ENCODE data around the gene SOCS6.
"Not testable (repeated sequence)": the region's sequence is repeated elsewhere in the genome, so short reads cannot be mapped to it uniquely, and the experiment has no call there.

SOCS6 gene

GRCh38 chr18:70366174-70366573, 77.3 kb downstream of the SOCS6 start:
- H3K4me3 ChIP-seq: no peak overlapping the region

GRCh38 chr18:70366670-70367069, 77.8 kb downstream of the SOCS6 start:
- Histone ChIP-seq H3K4me1 (peaks cover 0 to 38% (median 0%) of the 10 kb centered on the region in 10 experiments; a peak in 7 of 20 replicates), H3K4me2 (no peak overlapping the region), H3K9ac (no peak overlapping the region), H3K4me3 (no peak overlapping the region), H4K20me1 (no peaks in the 10 kb centered on the region), H3K27ac (no peak overlapping the region), H3K36me3 (no peaks in the 10 kb centered on the region), H3K27me3 (no peaks in the 10 kb centered on the region), H3K9me3 (replicated peaks in 1 of 11) (no peaks in the 10 kb centered on the region)
- no peak for TF ChIP-seq Cebpa-rat (IDR thresholded peaks at IDR 0.05)

More at GRCh38 chr18:70366174-70366573, 77.3 kb downstream of the SOCS6 start:
- H3K27me3 ChIP-seq: no peaks in the 10 kb centered on the region
- peaks cover 0 to 38% (median 0%) of the 10 kb centered on the region in 10 experiments; a peak in 7 of 20 replicates for H3K4me1 ChIP-seq
- no peak overlapping the region for H3K4me2 ChIP-seq
- no peaks in the 10 kb centered on the region for H3K9me3 ChIP-seq (replicated peaks in 1 of 11)
- no peak for TF ChIP-seq Cebpa-rat (IDR thresholded peaks at IDR 0.05)
- no peaks in the 10 kb centered on the region for H4K20me1 ChIP-seq
- no peak overlapping the region for H3K27ac ChIP-seq
- H3K9ac ChIP-seq: no peak overlapping the region
- no peaks in the 10 kb centered on the region for H3K36me3 ChIP-seq

GRCh38 chr18:70367344-70367743, 78.5 kb downstream of the SOCS6 start:
- not testable (repeated sequence) for H4K20me1 ChIP-seq; H3K27me3 ChIP-seq; H3K36me3 ChIP-seq; H3K9ac ChIP-seq; H3K4me3 ChIP-seq; H3K27ac ChIP-seq; H3K9me3 ChIP-seq (replicated peaks in 1 of 11); H3K4me2 ChIP-seq
- H3K4me1 ChIP-seq: peaks cover 0 to 45% (median 0%) of the 10 kb centered on the region in 10 experiments; a peak in 7 of 20 replicates

GRCh38 chr18:70368903-70369302, 80.1 kb downstream of the SOCS6 start:
- Histone ChIP-seq H3K4me1 (peaks cover 0 to 48% (median 0%) of the 10 kb centered on the region in 10 experiments; a peak in 7 of 20 replicates), H3K4me2 (peak overlapping the region in 2 of 11 experiments; percentile 4 to 50; a peak in 3 of 22 replicates)

GRCh38 chr18:70370762-70371733, 82.2 kb downstream of the SOCS6 start:
- no peak overlapping the region for H3K4me3 ChIP-seq
- H3K9me3 ChIP-seq (replicated peaks in 1 of 11): 0 out of 22 replicates have a peak, but pooled peaks cover 0 to 3% (median 0%) of the 10 kb centered on the region in 11 experiments
- no peaks in the 10 kb centered on the region for H3K36me3 ChIP-seq
- no peaks in the 10 kb centered on the region for H4K20me1 ChIP-seq
- no peak overlapping the region for H3K27ac ChIP-seq
- no peak for TF ChIP-seq Cebpa-rat (IDR thresholded peaks at IDR 0.05)
- H3K27me3 ChIP-seq: no peaks in the 10 kb centered on the region
- H3K4me1 ChIP-seq: peaks cover 0 to 33% (median 0%) of the 10 kb centered on the region in 10 experiments; a peak in 6 of 20 replicates
- H3K4me2 ChIP-seq: no peak overlapping the region
- H3K9ac ChIP-seq: no peak overlapping the region

More at GRCh38 chr18:70368903-70369302, 80.1 kb downstream of the SOCS6 start:
- H3K9me3 ChIP-seq (replicated peaks in 1 of 11): no peaks in the 10 kb centered on the region
- no peak overlapping the region for H3K9ac ChIP-seq
- no peak overlapping the region for H3K27ac ChIP-seq
- H3K36me3 ChIP-seq: no peaks in the 10 kb centered on the region
- no peaks in the 10 kb centered on the region for H3K27me3 ChIP-seq
- TF ChIP-seq Cebpa-rat (IDR thresholded peaks at IDR 0.05): no peak
- no peaks in the 10 kb centered on the region for H4K20me1 ChIP-seq
- no peak overlapping the region for H3K4me3 ChIP-seq

- Histone ChIP-seq H3K27me3 (no peaks in the 10 kb centered on the region), H3K9me3 (replicated peaks in 1 of 11) (0 out of 22 replicates have a peak, but pooled peaks cover 0 to 4% (median 0%) of the 10 kb centered on the region in 11 experiments), H4K20me1 (no peaks in the 10 kb centered on the region), H3K27ac (no peak overlapping the region), H3K4me1 (peaks cover 0 to 33% (median 0%) of the 10 kb centered on the region in 10 experiments; a peak in 6 of 20 replicates), H3K4me2 (peak overlapping the region in 3 of 11 experiments; percentile 16 to 48 (median 19); a peak in 3 of 22 replicates), H3K9ac (no peak overlapping the region), H3K36me3 (no peaks in the 10 kb centered on the region), H3K4me3 (no peak overlapping the region)
- no peak for TF ChIP-seq Cebpa-rat (IDR thresholded peaks at IDR 0.05)
Observed at GRCh38 chr18:70371908-70372307, 83.1 kb downstream of the SOCS6 start.

GRCh38 chr18:70372450-70373041, 83.7 kb downstream of the SOCS6 start:
- peak overlapping the region in 3 of 11 experiments; percentile 16 to 48 (median 19); a peak in 5 of 22 replicates for H3K4me2 ChIP-seq
- no peaks in the 10 kb centered on the region for H3K36me3 ChIP-seq
- H3K9me3 ChIP-seq (replicated peaks in 1 of 11): 0 out of 22 replicates have a peak, but pooled peaks cover 0 to 4% (median 0%) of the 10 kb centered on the region in 11 experiments
- no peak overlapping the region for H3K4me3 ChIP-seq
- H3K4me1 ChIP-seq: peaks cover 0 to 33% (median 0%) of the 10 kb centered on the region in 10 experiments; a peak in 6 of 20 replicates
- H3K27ac ChIP-seq: no peak overlapping the region
- no peaks in the 10 kb centered on the region for H4K20me1 ChIP-seq
- H3K9ac ChIP-seq: no peak overlapping the region
- no peak for TF ChIP-seq Cebpa-rat (IDR thresholded peaks at IDR 0.05)
- no peaks in the 10 kb centered on the region for H3K27me3 ChIP-seq

GRCh38 chr18:70373042-70373519, 84.2 kb downstream of the SOCS6 start:
- H3K4me1 ChIP-seq: peaks cover 0 to 38% (median 0%) of the 10 kb centered on the region in 10 experiments; a peak in 6 of 20 replicates
- 0 out of 22 replicates have a peak, but pooled peaks of 2 of the 11 experiments have one; percentile 18 to 30 for TF ChIP-seq Cebpa-rat (IDR thresholded peaks at IDR 0.05)
- no peak overlapping the region for H3K27ac ChIP-seq
- no peaks in the 10 kb centered on the region for H3K36me3 ChIP-seq
- no peaks in the 10 kb centered on the region for H4K20me1 ChIP-seq
- H3K9me3 ChIP-seq (replicated peaks in 1 of 11): 0 out of 22 replicates have a peak, but pooled peaks cover 0 to 4% (median 0%) of the 10 kb centered on the region in 11 experiments
- peak overlapping the region in 3 of 11 experiments; percentile 16 to 48 (median 19); a peak in 5 of 22 replicates for H3K4me2 ChIP-seq
- no peak overlapping the region for H3K9ac ChIP-seq
- H3K4me3 ChIP-seq: no peak overlapping the region
- no peaks in the 10 kb centered on the region for H3K27me3 ChIP-seq

- Histone ChIP-seq H4K20me1 (no peaks in the 10 kb centered on the region), H3K9me3 (replicated peaks in 1 of 11) (0 out of 22 replicates have a peak, but pooled peaks cover 0 to 4% (median 0%) of the 10 kb centered on the region in 11 experiments), H3K4me1 (peaks cover 0 to 30% (median 0%) of the 10 kb centered on the region in 10 experiments; a peak in 6 of 20 replicates), H3K4me2 (no peak overlapping the region), H3K4me3 (no peak overlapping the region), H3K9ac (no peak overlapping the region), H3K27ac (no peak overlapping the region), H3K27me3 (no peaks in the 10 kb centered on the region), H3K36me3 (no peaks in the 10 kb centered on the region)
- TF ChIP-seq Cebpa-rat (IDR thresholded peaks at IDR 0.05): no peak
Observed at GRCh38 chr18:70374154-70374553, 85.3 kb downstream of the SOCS6 start.
